HUES6 (cell line): Measurements from ENCODE around the gene MSL3B.

Source experiments
- H3K27ac ChIP-seq: 2 replicates; pipeline ENCODE4 v1.7.0; 2013; ENCODE audit warnings: low read depth, mild to moderate bottlenecking, low read length, inconsistent platforms
- H3K27me3 ChIP-seq: 2 replicates; pipeline ENCODE4 v1.6.1; 2013; ENCODE audit warnings: low read length; ENCODE audit not compliant: control insufficient read depth, insufficient read depth
- H3K36me3 ChIP-seq: 2 replicates; pipeline ENCODE4 v1.6.1; 2013; ENCODE audit warnings: low read length; ENCODE audit not compliant: control insufficient read depth, insufficient read depth
- H3K4me1 ChIP-seq: 2 replicates; pipeline ENCODE4 v1.6.1; 2013; ENCODE audit warnings: low read length; ENCODE audit not compliant: control insufficient read depth, insufficient read depth
- H3K4me3 ChIP-seq: 2 replicates; pipeline ENCODE4 v1.5.1; 2013; ENCODE audit warnings: low read depth, low read length
- H3K9ac ChIP-seq: one replicate; pipeline ENCODE4 v1.6.1; 2013; ENCODE audit warnings: mild to moderate bottlenecking, low read length
- H3K9me3 ChIP-seq: 2 replicates; pipeline ENCODE4 v1.6.1; 2013; ENCODE audit warnings: low read depth, low read length; ENCODE audit not compliant: control insufficient read depth, insufficient read depth

The MSL3B gene

DNA sequence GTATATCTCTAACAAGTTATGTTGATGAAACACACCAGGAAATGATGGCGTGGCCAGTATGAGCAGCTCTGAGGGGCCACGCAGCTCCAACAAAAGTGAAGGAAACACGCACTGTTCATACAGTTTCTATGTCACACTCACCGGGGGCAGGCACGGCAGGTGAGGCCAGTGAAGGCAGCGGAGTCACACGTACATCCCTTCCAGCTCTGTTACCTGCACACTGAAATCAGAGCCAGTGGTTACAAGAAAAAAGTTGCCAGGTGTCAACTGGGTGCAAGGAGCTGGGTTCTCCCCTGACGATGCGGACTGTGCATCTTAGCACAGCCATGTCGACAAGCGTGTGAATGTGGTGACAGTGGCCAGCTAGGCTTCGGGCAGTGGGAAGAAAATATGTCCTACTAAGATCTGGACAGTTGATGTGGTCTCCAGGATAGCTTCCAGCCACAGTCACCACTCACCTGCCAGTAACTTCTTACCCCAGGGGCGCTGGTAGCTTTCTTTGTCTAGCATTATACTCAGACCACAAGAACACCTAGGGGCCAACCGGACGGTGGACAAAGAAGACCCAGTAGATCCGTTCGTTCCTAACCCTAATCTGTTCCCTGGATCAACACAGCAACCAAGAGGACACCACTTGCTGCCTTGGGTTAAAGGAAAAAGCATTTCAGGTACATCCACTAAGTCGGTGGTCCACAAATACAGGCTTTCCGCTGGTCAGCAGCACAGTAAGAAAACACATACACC is 23.9 kb downstream of the MSL3B start:
- Histone ChIP-seq H3K4me3 (no peak overlapping the region), H3K4me1 (peaks cover 4% of the 10 kb centered on the region; the same call in 1 of the 2 replicates), H3K9ac (no peak overlapping the region), H3K27ac (no peak overlapping the region), H3K9me3 (no peaks in the 10 kb centered on the region), H3K27me3 (no peaks in the 10 kb centered on the region), H3K36me3 (peaks cover 98% of the 10 kb centered on the region)

DNA sequence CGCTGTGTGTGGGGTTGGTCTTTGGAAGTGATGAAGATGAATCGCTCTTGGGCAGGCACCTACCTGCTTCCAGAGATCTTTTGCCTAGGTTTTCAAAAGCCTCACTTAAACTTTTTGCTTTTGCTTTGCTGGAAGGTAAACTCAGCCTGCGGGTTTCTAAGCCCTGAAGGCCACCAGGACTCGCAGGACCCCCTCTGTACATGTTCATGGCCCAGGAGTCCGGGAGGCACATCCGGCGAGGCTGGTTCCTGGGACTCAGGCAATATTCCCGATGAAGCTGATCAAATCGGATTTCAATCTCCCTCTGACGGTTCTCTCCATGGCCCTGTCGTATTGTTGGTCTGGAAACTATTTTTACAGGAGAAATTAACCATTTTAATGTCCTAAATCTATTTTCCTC is 27.0 kb downstream of the MSL3B start:
- Histone ChIP-seq H3K27me3 (no peaks in the 10 kb centered on the region), H3K4me3 (no peak overlapping the region), H3K36me3 (peaks cover 96% of the 10 kb centered on the region), H3K27ac (no peak overlapping the region), H3K9me3 (no peaks in the 10 kb centered on the region), H3K9ac (no peak overlapping the region), H3K4me1 (peaks cover 4% of the 10 kb centered on the region; the same call in 1 of the 2 replicates)

DNA sequence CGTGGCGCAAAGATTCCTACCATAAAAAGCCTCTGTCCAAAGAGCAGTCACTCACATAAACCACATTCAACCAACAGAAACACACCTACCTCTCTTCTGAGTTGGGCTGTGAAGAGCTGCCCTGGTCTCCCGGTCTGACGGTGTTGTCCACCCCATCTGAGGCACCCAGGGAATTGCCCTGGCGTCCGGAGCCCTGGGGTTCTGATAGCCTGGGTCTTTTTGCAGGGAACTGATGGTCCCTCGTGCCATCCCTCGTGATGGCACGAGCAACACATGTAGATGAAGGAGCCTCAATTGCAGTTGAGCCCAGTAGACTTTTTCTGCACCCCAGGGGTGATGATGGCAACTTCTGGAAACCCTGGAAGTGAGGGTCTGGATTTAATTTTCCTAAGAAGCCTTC is 27.7 kb downstream of the MSL3B start:
- Histone ChIP-seq H3K27ac (no peak overlapping the region), H3K36me3 (peaks cover 97% of the 10 kb centered on the region), H3K4me3 (no peak overlapping the region), H3K27me3 (no peaks in the 10 kb centered on the region), H3K4me1 (peaks cover 4% of the 10 kb centered on the region; the same call in 1 of the 2 replicates), H3K9me3 (no peaks in the 10 kb centered on the region), H3K9ac (no peak overlapping the region)

DNA sequence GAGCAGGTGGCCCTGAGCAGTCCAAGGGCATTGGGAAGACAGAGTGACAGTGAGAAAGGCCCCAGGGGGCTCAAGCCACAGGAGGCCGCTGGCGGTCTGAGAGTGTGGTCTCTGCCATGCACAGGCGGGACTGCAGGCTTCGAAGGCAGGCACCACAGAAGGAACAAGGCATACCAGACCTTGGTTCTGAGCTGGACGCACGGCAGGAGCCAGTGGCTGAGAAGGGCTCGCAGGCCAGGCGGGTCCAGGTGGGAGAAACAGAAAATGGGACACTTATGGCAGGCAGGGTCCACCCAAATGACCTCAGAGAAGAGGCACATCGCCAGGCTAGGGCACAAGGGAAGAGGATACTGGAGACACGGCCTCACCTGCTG is 28.8 kb downstream of the MSL3B start:
- no peak overlapping the region for H3K4me3 ChIP-seq
- no peak overlapping the region for H3K9ac ChIP-seq
- no peaks in the 10 kb centered on the region for H3K27me3 ChIP-seq
- no peaks in the 10 kb centered on the region for H3K9me3 ChIP-seq
- H3K36me3 ChIP-seq, result peaks cover 98% of the 10 kb centered on the region
- no peak overlapping the region for H3K27ac ChIP-seq
- H3K4me1 ChIP-seq, result peaks cover 4% of the 10 kb centered on the region; the same call in 1 of the 2 replicates

DNA sequence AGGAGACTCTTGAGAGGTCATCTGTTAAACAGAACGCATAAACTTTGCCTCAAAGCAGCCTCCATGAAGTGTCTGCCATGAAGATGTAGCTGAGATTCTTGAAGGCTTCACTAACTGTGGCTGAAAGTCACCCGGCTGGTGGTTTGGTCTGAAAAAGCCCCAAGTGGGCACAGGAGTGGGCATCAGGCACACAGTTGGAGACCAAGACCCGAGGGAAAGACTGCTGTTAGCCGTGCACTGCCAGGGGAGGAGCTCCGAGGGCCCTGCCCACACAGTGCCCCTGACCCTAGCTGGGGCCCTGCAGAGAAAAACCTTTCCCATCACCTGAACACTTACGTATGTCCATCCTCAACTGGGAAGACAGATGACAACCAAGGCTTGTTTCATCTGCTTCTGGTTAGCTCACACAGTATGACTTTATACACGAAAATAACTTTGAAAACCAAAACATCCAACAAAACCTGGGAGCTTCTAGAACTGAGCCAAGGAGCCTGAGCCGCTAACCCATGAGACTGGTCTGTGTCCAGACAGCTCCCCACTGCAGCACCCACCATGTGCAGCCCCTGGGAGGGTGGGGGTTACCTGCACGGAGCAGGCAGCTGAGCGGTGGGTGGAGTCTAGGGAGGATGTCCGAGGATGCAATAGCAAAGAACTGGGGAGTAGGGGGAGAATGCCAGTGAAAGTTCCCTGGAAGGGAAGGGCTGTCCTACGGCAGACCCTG is 29.3 kb downstream of the MSL3B start:
- H3K4me3 ChIP-seq, result no peak overlapping the region
- H3K27ac ChIP-seq, result no peak overlapping the region
- H3K36me3 ChIP-seq, result peaks cover 98% of the 10 kb centered on the region
- no peaks in the 10 kb centered on the region for H3K27me3 ChIP-seq
- H3K4me1 ChIP-seq, result peaks cover 4% of the 10 kb centered on the region; the same call in 1 of the 2 replicates
- no peak overlapping the region for H3K9ac ChIP-seq
- no peaks in the 10 kb centered on the region for H3K9me3 ChIP-seq

DNA sequence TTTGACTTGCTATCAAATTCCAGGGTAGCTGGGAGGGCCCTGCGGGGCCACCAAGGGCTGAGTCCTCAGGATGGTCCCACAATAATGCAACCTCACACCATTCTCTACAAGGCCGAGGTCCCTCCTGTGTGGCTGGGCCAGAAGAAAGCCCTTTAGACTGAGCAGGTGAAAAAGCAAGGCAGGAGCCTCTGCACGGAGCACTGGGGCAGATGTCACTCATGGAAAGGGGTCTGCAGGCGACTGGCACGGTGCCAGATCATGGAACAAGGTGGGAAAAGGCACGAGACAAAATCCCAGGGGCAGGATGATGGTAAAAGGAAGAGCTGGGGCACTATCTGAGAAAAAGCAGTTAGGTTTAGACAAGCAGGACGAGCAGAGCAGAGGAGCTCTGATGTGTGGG is 29.9 kb downstream of the MSL3B start:
- H3K4me1 ChIP-seq, result peaks cover 5% of the 10 kb centered on the region; the same call in 1 of the 2 replicates
- H3K4me3 ChIP-seq, result no peak overlapping the region
- no peaks in the 10 kb centered on the region for H3K27me3 ChIP-seq
- no peaks in the 10 kb centered on the region for H3K9me3 ChIP-seq
- no peak overlapping the region for H3K9ac ChIP-seq
- peaks cover 93% of the 10 kb centered on the region for H3K36me3 ChIP-seq
- no peak overlapping the region for H3K27ac ChIP-seq

DNA sequence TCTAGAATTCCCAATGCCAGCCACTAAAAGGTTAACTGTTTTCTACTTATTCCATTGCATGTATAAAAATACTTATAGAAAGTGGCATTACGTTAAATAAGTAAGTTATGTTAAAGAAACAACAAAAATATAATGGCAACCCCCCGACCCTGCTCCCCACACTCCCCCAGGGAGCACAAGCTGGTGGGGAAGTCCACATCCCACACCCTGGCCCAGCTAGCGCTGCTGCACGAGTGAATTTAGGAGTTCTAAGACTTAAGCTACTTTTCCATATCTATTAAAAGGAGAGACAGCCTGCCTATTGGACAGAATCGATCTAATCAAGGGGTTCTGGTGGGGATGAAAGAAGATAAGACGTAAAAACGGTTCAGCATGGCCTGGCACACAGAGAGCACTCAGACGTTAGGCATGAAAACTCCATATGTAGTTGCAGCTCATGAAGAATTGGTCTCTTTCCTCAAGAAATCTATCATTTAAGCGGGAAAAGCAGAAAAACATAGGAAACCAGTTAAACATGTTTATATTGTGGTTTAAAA is 30.4 kb downstream of the MSL3B start:
- Histone ChIP-seq H3K9me3 (no peaks in the 10 kb centered on the region), H3K4me1 (peaks cover 8% of the 10 kb centered on the region; the same call in 1 of the 2 replicates), H3K36me3 (peaks cover 88% of the 10 kb centered on the region), H3K4me3 (no peak overlapping the region), H3K27me3 (no peaks in the 10 kb centered on the region), H3K9ac (no peak overlapping the region), H3K27ac (no peak overlapping the region)

DNA sequence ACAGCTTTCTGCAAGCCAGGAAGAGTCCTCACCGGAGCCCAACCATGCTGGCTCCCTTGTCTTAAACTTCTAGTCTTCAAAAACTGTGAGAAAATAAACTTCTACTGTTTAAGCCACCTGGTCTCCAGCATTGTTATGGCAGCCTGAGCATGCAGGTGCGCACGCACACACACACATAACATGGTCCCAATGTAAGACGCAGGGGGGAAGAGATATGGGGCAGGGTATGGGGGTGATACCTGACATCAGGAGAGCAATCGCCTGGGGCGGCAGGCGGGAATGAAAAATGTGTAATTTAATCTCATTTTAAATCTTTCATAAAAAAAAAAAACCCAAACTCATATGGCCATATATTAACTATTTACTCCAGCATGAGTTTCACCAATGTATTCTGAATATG is 31.8 kb downstream of the MSL3B start:
- Histone ChIP-seq H3K36me3 (peaks cover 74% of the 10 kb centered on the region), H3K9ac (no peak overlapping the region), H3K4me3 (no peak overlapping the region), H3K4me1 (peaks cover 8% of the 10 kb centered on the region; the same call in 1 of the 2 replicates), H3K9me3 (no peaks in the 10 kb centered on the region), H3K27ac (no peak overlapping the region), H3K27me3 (no peaks in the 10 kb centered on the region)

DNA sequence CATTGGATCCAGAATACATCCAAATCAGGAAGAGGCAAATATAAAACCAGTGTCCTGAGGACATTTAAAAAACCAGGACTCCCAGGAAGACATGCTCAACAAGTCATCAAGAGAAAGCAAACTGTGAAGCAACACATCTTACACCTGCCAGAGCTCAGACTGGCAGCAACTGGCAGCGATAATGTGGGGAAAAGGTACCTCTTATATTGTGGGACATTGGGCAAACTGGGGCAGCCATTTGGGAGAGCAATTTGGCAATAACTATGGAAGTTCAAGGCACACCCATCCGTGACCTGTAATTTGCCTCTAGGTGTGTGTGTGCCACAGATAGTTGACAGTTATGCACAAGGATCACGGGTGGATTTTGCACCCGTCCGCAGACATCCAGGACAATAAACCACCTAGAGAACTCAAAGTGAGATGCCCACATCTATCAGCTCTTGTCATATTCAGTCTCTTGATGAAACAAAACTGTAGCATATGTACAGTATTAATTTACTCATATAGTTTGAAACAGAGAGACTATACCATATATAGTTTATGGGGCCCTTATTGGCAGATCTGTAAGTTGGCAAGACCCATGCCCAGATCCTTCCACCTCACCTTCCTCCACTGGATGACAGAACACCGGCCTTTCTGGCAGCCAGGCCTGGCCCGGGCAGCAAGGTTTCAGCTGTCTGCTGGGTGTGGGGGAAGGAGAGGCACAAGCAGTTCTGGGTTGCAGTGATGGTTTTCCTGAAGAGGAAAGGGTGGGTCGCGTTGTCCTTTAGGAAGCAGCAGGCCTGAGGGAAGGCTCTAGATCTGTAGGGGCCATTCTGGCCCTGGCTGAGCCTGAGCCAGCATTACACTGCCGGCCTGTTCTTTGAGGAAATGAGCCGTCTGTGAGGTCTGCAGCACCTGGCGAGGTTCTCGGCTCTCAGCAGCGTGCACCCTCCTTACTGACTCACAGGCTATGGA is 32.7 kb downstream of the MSL3B start:
- Histone ChIP-seq H3K4me3 (no peak overlapping the region), H3K27me3 (no peaks in the 10 kb centered on the region), H3K9me3 (no peaks in the 10 kb centered on the region), H3K9ac (no peak overlapping the region), H3K36me3 (peaks cover 65% of the 10 kb centered on the region), H3K4me1 (peaks cover 8% of the 10 kb centered on the region; the same call in 1 of the 2 replicates), H3K27ac (no peak overlapping the region)

DNA sequence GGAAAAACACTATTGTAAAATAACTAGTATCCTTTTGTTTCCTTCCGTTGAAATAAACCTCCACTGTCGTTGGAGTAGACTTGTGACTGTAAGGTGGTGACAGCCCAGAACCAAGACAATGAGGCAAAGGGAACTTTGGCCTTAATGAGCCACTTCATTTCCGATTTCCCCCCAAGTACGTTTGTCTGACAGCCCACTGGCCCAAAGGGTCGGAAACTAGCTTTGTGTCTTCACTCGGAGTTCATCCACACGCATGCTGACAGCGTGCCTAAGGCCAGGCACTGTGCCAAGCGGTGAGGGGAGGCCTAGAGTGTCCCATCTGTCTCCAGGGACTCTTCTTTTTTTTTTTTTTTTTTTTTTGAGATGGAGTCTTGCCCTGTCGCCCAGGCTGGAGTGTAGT is 34.8 kb downstream of the MSL3B start:
- H3K9ac ChIP-seq, result no peak overlapping the region
- H3K36me3 ChIP-seq, result peaks cover 43% of the 10 kb centered on the region
- no peak overlapping the region for H3K4me3 ChIP-seq
- H3K9me3 ChIP-seq, result no peaks in the 10 kb centered on the region
- H3K27ac ChIP-seq, result no peak overlapping the region
- peaks cover 4% of the 10 kb centered on the region; the same call in 1 of the 2 replicates for H3K4me1 ChIP-seq
- no peaks in the 10 kb centered on the region for H3K27me3 ChIP-seq
